Smooth muscle cell of the coronary artery (primary cell): ENCODE results near the gene SCRN1. TPM values are rescaled to one million over a fixed set of nuclear protein-coding genes. Genes with fewer than 3 reads are reported as not detected.

Source experiments
- total RNA-seq: library from RNA; depleted of rRNA; stranded (reverse); fragments of >200 nt; gene quantifications from 2 replicates; pipeline ENCODE4 v1.2.3, GENCODE V29; 2014; ENCODE audit warnings: low replicate concordance

SCRN1 gene, protein sequence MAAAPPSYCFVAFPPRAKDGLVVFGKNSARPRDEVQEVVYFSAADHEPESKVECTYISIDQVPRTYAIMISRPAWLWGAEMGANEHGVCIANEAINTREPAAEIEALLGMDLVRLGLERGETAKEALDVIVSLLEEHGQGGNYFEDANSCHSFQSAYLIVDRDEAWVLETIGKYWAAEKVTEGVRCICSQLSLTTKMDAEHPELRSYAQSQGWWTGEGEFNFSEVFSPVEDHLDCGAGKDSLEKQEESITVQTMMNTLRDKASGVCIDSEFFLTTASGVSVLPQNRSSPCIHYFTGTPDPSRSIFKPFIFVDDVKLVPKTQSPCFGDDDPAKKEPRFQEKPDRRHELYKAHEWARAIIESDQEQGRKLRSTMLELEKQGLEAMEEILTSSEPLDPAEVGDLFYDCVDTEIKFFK
- total RNA-seq = 24.3 and 38.0 TPM in 2 replicates

GRCh38 chr7:29989257-29989995, at the start of gene SCRN1:
SCRN1 (minus strand) TSS chr7:29989801; CDS start chr7:29969067, 20,734 bp downstream.

DNA sequence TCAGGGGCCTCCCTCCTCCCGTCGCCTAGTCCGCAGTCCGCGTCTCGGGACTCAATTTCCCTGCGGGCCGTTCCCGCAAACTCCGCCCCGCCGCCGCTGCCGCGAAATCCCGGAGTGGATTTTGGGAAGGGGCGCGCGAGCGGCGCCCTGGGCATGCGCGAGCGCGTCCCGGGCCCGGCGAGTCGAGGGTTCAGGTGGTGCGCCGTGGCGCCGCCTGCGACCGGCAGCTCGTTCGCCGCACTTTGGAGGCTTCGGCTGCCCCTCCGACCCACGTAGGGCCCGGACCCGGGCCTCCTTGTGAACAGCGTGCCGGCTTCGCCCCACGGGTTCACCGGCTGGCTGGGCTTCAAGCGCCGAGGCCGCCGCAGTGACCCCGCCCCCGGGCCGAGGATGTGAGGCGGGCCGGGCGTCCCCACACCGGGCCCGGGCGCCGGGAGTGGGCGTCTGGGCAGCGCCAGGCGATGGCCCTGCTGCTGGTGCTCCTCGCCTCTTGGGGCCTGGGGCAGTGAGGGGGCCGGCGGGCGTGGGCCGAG, 38.7 kb upstream of the SCRN1 start, which contains the start of gene PLEKHA8:
PLEKHA8 (plus strand) TSS at position 197 of the 533 bp plus-strand sequence. CDS start 351 bp downstream, outside the sequence.

GRCh38 chr7:30026229-30027064, 36.8 kb upstream of the SCRN1 start, which contains the start of gene FKBP14:
FKBP14 (minus strand) TSS chr7:30026702; CDS start chr7:30026508, 194 bp downstream.

Other genes with a start within 250 kb of the SCRN1 start
- not detected in 2 replicates for gene WIPF3, start 183.3 kb downstream of the SCRN1 start, total RNA-seq
- 17.6 and 40.5 TPM in 2 replicates for gene FKBP14, start 36.9 kb upstream of the SCRN1 start, total RNA-seq
- 7.6 and 10.6 TPM in 2 replicates for gene PLEKHA8, start 38.6 kb upstream of the SCRN1 start, total RNA-seq
- 10.4 and 29.6 TPM in 2 replicates for gene MTURN, start 145.2 kb upstream of the SCRN1 start, total RNA-seq